GM21786 (cell line): Measurements from ENCODE around the gene GGT5.
"Not testable (repeated sequence)": the region's sequence is repeated elsewhere in the genome, so short reads cannot be mapped to it uniquely, and the experiment has no call there.

Source experiments
- ATAC-seq: cut with Tn5 transposase; IDR thresholded peaks from one replicate; pipeline ENCODE4 v1.9.1; 2021; ENCODE audit not compliant: unreplicated experiment

The GGT5 gene, protein sequence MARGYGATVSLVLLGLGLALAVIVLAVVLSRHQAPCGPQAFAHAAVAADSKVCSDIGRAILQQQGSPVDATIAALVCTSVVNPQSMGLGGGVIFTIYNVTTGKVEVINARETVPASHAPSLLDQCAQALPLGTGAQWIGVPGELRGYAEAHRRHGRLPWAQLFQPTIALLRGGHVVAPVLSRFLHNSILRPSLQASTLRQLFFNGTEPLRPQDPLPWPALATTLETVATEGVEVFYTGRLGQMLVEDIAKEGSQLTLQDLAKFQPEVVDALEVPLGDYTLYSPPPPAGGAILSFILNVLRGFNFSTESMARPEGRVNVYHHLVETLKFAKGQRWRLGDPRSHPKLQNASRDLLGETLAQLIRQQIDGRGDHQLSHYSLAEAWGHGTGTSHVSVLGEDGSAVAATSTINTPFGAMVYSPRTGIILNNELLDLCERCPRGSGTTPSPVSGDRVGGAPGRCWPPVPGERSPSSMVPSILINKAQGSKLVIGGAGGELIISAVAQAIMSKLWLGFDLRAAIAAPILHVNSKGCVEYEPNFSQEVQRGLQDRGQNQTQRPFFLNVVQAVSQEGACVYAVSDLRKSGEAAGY

DNA sequence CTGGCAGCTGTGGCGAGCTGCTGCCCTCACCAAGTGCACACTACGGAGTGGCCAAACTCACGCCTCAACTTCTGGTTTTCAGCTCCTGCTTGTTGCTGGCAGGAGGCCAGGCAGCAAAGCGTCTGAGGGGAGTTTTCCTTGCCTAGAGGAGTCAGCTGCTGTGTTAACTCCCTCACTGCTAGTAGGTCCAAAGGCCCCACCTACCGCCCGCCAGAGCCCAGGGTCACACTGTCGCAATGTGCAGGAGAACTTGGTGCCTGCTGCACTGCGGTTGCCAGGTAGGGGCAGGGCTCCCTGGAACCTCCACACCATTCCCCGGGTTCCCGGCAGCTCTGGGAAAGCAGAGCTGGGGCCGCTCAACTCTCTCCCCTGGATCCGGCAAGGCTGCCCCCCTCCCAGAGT, at the start of gene GGT5:
Gene GGT5, minus strand, starts transcription at position 53 of the 402 bp plus-strand sequence. CDS start 357 bp downstream, outside the sequence.
- not testable (repeated sequence) for ATAC-seq

DNA sequence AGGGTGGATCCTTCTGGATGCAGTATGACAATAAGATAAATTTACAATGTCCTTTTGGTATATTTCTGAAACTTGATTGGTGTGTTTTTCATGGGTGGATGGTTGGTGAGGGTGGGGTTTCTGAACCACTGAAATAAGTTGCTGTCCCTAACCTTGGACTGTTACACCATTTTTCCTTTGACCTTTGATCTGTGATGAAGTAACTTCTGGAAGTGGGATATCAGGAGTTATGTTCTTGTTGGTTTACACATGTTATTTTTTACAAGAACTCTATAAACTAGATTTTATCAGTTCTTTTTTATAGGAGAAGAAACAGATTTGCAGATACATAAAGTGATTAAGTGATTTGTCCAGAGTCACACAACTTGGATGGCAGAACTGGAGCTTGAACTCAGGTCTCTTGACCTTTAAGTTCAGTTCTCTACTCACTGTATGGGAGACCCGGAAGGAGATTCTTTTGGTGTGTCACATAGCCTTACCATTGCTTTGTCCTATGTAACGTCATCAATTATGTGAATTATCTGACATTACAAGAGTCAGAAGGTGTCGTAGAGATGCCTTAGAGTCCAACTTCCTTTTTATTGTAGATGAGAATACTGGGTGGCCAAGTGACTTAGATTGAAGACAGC, 47.4 kb upstream of the GGT5 start:
- not testable (repeated sequence) for ATAC-seq

GRCh38 chr22:24291515-24292201, 46.8 kb upstream of the GGT5 start:
- no peak for ATAC-seq

- no peak for ATAC-seq
These were observed 45.6 kb upstream of the GGT5 start for GRCh38 chr22:24290459-24290858.

DNA sequence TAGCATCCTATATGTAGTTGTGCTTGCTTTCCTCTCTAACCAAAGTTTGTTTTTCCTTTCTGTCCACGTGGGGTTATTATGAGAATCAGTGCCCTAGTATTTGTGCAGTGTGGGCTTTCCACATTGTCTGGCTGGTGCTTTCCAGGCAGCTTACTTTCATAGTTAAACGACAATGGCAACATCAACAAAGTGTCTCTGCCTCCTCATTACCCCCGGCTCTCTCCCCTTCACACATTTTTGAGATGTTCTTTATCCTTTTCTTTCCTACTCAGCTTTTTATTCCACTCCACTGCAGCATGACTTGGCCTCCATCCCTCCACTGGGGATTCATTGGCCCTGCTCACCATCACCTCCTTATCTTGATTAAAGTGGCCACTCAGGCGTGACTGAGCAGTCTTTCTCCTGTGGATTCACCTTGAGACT, 44.9 kb upstream of the GGT5 start:
- no peak for ATAC-seq

- ATAC-seq = no peak
These were observed 44.2 kb upstream of the GGT5 start for GRCh38 chr22:24289114-24289513.

DNA sequence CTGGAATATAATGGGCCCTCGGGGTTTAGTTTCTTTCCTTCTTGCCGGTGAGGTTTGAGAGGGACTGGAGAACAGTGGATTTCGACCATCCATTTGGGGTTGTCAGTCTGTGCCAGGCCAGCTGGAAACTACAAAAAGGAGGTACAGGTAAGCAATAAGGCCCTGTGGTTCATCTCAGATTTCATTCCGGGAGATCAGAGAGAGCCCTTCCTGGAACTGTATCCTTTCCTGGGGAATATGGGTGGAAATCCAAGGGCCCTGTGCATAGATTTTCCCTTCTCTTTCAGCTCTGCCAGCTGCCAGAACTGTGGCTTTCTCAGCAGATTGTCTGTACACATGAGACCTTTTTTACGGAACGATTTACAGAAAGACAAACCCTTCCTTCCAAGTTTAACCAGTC, 42.9 kb upstream of the GGT5 start:
- ATAC-seq = not testable (repeated sequence)

GRCh38 chr22:24287212-24287611, 42.3 kb upstream of the GGT5 start:
- not testable (repeated sequence) for ATAC-seq

DNA sequence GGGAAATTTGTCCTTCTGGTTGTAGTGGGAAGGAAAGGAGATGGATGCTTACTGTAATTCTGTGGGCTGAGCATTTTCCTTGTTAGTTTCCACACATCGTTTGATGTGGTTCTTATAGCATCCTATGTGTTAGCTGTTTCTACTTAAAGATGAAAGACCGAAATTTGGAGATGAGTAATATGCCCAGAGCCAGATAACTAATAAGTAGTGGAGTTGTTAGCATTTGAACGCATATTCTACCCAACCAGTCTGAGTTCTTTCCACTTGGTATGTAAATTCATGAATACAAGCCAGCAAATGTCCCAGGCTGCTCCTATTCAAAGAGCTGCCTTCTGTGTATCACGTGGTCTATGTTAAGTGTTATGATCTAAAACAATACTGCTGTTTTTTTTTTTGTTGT, 40.4 kb upstream of the GGT5 start:
- no peak for ATAC-seq

- no peak for ATAC-seq
These were observed 39.9 kb upstream of the GGT5 start for GRCh38 chr22:24284747-24285203.

DNA sequence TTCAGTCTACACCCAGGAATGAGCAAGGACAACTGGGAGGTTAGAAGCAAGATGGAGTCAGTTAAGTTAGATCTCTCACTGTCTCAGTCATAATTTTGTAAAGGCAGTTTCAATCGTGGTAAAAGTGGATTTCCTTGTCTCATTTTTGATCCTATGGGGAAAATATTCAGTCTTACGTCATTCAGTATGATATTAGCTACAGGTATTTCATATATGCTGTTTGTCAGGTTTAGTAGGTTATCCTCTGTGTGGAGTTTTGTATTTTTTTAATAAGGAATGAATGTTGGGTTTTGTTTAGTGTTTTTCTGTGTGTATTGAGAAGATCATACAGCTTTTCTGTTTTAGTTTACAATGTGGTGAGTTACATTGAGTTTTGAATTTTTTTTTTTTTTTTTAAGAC, 37.5 kb upstream of the GGT5 start:
- ATAC-seq = no peak

GRCh38 chr22:24280363-24280762, 35.5 kb upstream of the GGT5 start:
- not testable (repeated sequence) for ATAC-seq

DNA sequence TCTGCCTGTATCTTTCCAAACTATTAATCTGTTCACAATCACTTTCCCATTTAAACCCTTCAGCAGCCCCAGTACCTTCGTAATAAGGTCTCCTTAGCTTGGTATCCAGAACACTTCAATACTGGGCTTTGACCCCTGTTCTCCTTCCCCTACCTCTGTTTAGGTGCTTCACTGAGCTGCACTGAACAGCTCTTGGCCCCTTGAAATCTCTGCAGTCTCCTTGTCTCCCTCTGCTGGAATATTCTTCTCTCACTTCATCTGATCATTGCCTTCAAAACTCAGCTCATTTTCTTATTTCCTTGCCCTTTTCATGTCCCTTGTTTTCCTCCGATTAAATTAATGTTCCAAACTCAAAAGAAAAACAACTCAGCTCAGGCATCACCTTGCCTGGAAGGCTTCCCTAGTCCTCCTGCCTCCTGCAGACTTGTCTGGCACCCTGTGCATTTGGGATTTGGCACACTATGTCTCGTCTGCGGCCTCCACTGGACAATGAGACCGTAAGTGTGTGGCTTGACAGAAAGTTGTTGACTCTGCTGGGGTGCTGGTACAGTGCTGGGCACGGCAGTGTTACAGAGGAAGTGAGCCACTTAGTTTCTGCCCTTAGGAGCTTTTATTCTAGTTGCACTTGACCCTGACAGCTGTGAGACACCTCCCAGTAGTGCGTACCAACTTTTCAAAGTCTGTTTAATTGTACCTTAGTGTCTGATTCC, 30.0 kb upstream of the GGT5 start:
- not testable (repeated sequence) for ATAC-seq

GRCh38 chr22:24273906-24274305, 29.0 kb upstream of the GGT5 start:
- ATAC-seq = not testable (repeated sequence)

DNA sequence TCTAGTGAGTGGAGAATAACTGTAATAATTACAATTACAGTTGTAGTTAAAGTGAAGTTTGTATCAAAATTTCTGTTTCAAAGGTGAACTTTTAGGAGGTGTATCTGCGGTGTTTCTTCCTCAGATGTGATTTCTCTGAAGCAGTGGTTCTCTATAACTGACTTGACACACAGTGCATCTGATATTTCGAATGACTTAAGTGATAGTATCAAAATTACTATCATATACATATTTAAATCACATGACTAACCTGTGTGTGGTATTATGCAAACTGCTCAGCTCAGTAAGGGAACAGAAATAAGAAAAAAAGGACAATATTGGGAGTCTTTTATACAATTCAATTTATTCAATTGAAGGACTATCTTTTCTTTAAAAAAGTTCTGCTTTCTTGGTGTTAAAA, 28.1 kb upstream of the GGT5 start:
- not testable (repeated sequence) for ATAC-seq

DNA sequence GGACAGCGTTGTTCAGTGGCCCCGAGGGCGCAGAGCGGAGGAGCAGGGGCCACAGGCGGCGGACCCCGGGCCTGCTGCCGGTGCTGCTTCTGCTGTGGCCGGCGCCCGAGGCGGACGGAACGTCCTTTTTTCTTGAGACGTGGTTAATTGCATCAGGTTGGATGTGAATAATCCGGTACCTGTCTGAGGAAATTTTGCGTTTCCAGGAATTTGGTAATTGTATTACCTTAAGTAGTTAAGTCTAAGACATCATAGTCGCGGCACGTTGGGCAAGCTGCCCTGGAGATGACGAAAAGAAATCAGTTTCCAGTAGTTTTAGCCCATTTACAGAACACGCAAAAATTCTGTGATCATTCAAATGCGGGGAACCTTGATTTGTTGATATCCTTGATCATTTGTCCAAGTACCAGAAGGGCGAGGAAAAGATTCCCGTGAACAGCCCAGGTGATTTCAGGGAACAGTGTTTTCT, 26.5 kb upstream of the GGT5 start:
- no peak for ATAC-seq

- ATAC-seq = peak; percentile 82
These were observed 25.9 kb upstream of the GGT5 start, which contains the start of gene SPECC1L for GRCh38 chr22:24270556-24271385. Gene SPECC1L (plus strand): TSS chr22:24270831. CDS start chr22:24302232, 31,401 bp downstream.

- ATAC-seq = not testable (repeated sequence)
These were observed 21.6 kb upstream of the GGT5 start for GRCh38 chr22:24266495-24266894.

DNA sequence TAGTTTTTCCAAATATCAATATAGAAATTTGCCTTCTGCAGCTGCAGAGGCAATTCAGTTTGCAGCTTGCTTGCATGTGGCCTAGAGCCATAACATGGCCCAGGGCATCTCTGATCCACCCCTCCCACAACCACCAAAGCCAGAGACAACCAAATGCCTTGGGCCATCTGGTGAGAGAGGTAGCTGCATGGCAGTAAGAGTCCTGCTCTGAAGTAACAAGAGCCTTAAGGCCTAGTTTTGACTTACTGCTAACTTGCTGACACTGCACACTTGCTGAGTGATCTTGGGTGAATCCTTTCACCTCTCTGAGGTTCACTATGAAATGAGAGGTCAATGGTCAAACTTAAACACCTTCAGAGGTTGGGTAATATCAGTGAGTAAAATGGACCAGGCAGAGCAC, 20.9 kb upstream of the GGT5 start:
- no peak for ATAC-seq
